Mesendoderm (in vitro differentiated cells): ENCODE data around the gene PRLH.

Experiments used
- DNase-seq: peaks from one replicate; pipeline ENCODE4 v3.0.0; 2013
- H2AK5ac ChIP-seq: 2 replicates; pipeline ENCODE4 v1.6.1; 2013; ENCODE audit warnings: low read length, inconsistent platforms
- H2BK120ac ChIP-seq: 2 replicates; pipeline ENCODE4 v1.6.1; 2013; ENCODE audit warnings: low read depth, mild to moderate bottlenecking, low read length, moderate library complexity, mixed read lengths
- H2BK15ac ChIP-seq: replicated peaks from 2 replicates; pipeline ENCODE4 v1.6.1; 2013; ENCODE audit warnings: low read depth, mild to moderate bottlenecking, moderate library complexity
- H2BK5ac ChIP-seq: 2 replicates; pipeline ENCODE4 v1.6.1; 2013; ENCODE audit warnings: low read length, inconsistent platforms
- H3K18ac ChIP-seq: 2 replicates; pipeline ENCODE4 v1.6.1; 2013; ENCODE audit warnings: mild to moderate bottlenecking, low read length, mixed read lengths
- H3K23ac ChIP-seq: one replicate; pipeline ENCODE4 v1.6.1; 2013; ENCODE audit warnings: low read length
- H3K27ac ChIP-seq: 2 replicates; pipeline ENCODE4 v1.5.1; 2013; ENCODE audit warnings: low read depth, mild to moderate bottlenecking, inconsistent platforms, low read length, moderate library complexity
- H3K27me3 ChIP-seq: 2 replicates; pipeline ENCODE4 v1.6.1; 2013; ENCODE audit warnings: low read length, control low read depth, mild to moderate bottlenecking, inconsistent platforms; ENCODE audit not compliant: insufficient read depth, poor library complexity
- H3K36me3 ChIP-seq: 2 replicates; pipeline ENCODE4 v1.6.1; 2013; ENCODE audit warnings: low read length, inconsistent platforms; ENCODE audit not compliant: control insufficient read depth, insufficient read depth
- H3K4ac ChIP-seq: one replicate; pipeline ENCODE4 v1.6.1; 2013; ENCODE audit warnings: low read depth, mild to moderate bottlenecking, low read length, moderate library complexity
- H3K4me1 ChIP-seq: 2 replicates; pipeline ENCODE4 v1.6.1; 2013; ENCODE audit warnings: low read depth, low read length, inconsistent platforms; ENCODE audit not compliant: control insufficient read depth
- H3K4me2 ChIP-seq: 2 replicates; pipeline ENCODE4 v1.6.1; 2013; ENCODE audit warnings: low read length
- H3K4me3 ChIP-seq: 2 replicates; pipeline ENCODE4 v1.5.1; 2013; ENCODE audit warnings: mild to moderate bottlenecking, low read length
- H3K56ac ChIP-seq: one replicate; pipeline ENCODE4 v1.6.1; 2013; ENCODE audit warnings: low read length
- H3K79me1 ChIP-seq: 2 replicates; pipeline ENCODE4 v1.6.1; 2013; ENCODE audit warnings: low read length, inconsistent platforms
- H3K79me2 ChIP-seq: 2 replicates; pipeline ENCODE4 v1.6.1; 2013; ENCODE audit warnings: mild to moderate bottlenecking, low read length; ENCODE audit not compliant: control insufficient read depth, insufficient read depth
- H3K9ac ChIP-seq: 2 replicates; pipeline ENCODE4 v1.6.1; 2013; ENCODE audit warnings: low read length, inconsistent platforms
- H4K5ac ChIP-seq: one replicate; pipeline ENCODE4 v1.6.1; 2013; ENCODE audit warnings: low read length
- H4K8ac ChIP-seq: one replicate; pipeline ENCODE4 v1.6.1; 2013; ENCODE audit warnings: low read depth, mild to moderate bottlenecking, control low read depth, low read length, moderate library complexity
- WGBS: extraction: QIAGEN DNeasy Blood & Tissue Kit; methylation state at CpG from one replicate; pipeline ENCODE4 v1.1.7; 2013; ENCODE audit warnings: low lambda C conversion rate, missing lambda C conversion rate; ENCODE audit not compliant: insufficient coverage; ENCODE audit errors: extremely low coverage; 5-methylcytosine and 5-hydroxymethylcytosine counted together

Gene PRLH

GRCh38 chr2:237524631-237525030 is 41.7 kb upstream of the PRLH start:
- Histone ChIP-seq H3K79me1 (no peaks in the 10 kb centered on the region), H4K8ac (no peak overlapping the region), H3K56ac (no peak overlapping the region), H3K79me2 (no peaks in the 10 kb centered on the region), H4K5ac (no peak overlapping the region), H3K4me1 (no peaks in the 10 kb centered on the region), H3K23ac (no peak overlapping the region), H3K4me3 (no peak overlapping the region), H2BK120ac (no peak overlapping the region), H3K4ac (no peak overlapping the region), H3K18ac (no peak overlapping the region), H3K4me2 (no peak overlapping the region), H3K9ac (no peak overlapping the region), H2AK5ac (no peak overlapping the region), H2BK5ac (no peak overlapping the region), H3K36me3 (peaks cover 1% of the 10 kb centered on the region), H2BK15ac (no peak overlapping the region), H3K27ac (no peak overlapping the region), H3K27me3 (no peaks in the 10 kb centered on the region)
- WGBS: no CpG with 5 or more reads among the region's 6 CpGs
- DNase-seq: no peak

- Histone ChIP-seq H3K36me3 (peaks cover 1% of the 10 kb centered on the region), H4K8ac (no peak overlapping the region), H3K18ac (no peak overlapping the region), H2BK120ac (no peak overlapping the region), H2AK5ac (no peak overlapping the region), H3K4me2 (no peak overlapping the region), H3K79me1 (no peaks in the 10 kb centered on the region), H3K4me3 (no peak overlapping the region), H3K56ac (no peak overlapping the region), H3K9ac (no peak overlapping the region), H3K4ac (no peak overlapping the region), H3K4me1 (no peaks in the 10 kb centered on the region), H3K27me3 (no peaks in the 10 kb centered on the region), H2BK15ac (no peak overlapping the region), H2BK5ac (no peak overlapping the region), H3K23ac (no peak overlapping the region), H3K79me2 (no peaks in the 10 kb centered on the region), H3K27ac (no peak overlapping the region), H4K5ac (no peak overlapping the region)
- no CpG with 5 or more reads among the region's 17 CpGs for WGBS
- no peak for DNase-seq
These were observed 40.7 kb upstream of the PRLH start for GRCh38 chr2:237525559-237526157.

DNA sequence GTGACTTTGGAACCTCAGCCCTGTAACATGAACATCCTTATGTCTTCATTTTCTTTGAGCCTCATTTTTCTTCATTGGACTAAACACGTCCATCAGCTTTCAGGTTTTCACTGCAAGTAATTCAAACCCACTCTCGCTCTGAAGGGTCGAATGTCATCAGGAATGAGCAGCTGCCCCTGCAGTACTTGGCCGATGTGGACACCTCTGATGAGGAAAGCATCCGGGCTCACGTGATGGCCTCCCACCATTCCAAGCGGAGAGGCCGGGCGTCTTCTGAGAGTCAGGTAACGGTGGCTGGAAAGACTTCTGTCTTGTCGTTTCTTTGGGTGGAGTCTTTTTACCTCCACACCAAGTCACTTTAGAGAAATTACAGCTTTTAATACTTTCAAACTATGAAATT is 39.1 kb upstream of the PRLH start:
- no peak overlapping the region for H3K27ac ChIP-seq
- H3K23ac ChIP-seq: no peak overlapping the region

DNA sequence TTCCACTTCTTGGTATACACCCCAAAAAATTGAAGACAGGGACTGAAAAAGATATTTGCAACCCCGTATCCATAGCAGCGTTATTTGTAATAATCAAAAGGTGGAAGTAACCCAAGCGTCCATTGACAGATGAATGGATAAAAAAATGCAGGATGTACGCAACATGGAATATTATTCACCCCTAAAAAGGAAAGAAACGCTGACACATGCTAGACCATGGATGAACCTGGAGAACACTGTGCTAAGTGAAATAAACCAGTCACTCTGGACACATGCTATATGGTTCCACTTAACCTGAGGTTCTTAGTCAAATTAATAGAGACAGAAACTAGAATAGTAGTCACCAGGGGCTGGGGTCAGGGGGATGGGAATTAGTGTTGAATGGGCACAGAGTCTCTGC is 38.6 kb upstream of the PRLH start:
- no peak overlapping the region for H3K18ac ChIP-seq
- H3K27me3 ChIP-seq: no peaks in the 10 kb centered on the region
- no peak overlapping the region for H2BK5ac ChIP-seq
- WGBS: no CpG with 5 or more reads among the region's 5 CpGs
- H3K56ac ChIP-seq: no peak overlapping the region
- no peak overlapping the region for H2BK120ac ChIP-seq
- peaks cover 1% of the 10 kb centered on the region for H3K36me3 ChIP-seq
- H3K9ac ChIP-seq: no peak overlapping the region
- peaks cover 3% of the 10 kb centered on the region for H3K4me1 ChIP-seq
- DNase-seq: no peak
- no peaks in the 10 kb centered on the region for H3K79me1 ChIP-seq
- H3K27ac ChIP-seq: no peak overlapping the region
- H3K4me3 ChIP-seq: no peak overlapping the region
- H3K4ac ChIP-seq: no peak overlapping the region
- no peak overlapping the region for H2BK15ac ChIP-seq
- no peak overlapping the region for H2AK5ac ChIP-seq
- H3K79me2 ChIP-seq: no peaks in the 10 kb centered on the region
- no peak overlapping the region for H3K4me2 ChIP-seq
- H3K23ac ChIP-seq: no peak overlapping the region
- H4K8ac ChIP-seq: no peak overlapping the region
- H4K5ac ChIP-seq: no peak overlapping the region

More for the DNA sequence above, 39.1 kb upstream of the PRLH start:
- H3K18ac ChIP-seq: no peak overlapping the region
- H3K4me2 ChIP-seq: no peak overlapping the region
- no peaks in the 10 kb centered on the region for H3K79me1 ChIP-seq
- no peak overlapping the region for H3K9ac ChIP-seq
- H2BK15ac ChIP-seq: no peak overlapping the region
- no peak overlapping the region for H2BK120ac ChIP-seq
- H3K4ac ChIP-seq: no peak overlapping the region
- H3K56ac ChIP-seq: no peak overlapping the region
- no peaks in the 10 kb centered on the region for H3K79me2 ChIP-seq
- no peaks in the 10 kb centered on the region for H3K27me3 ChIP-seq
- no peak overlapping the region for H3K4me3 ChIP-seq
- no peak for DNase-seq
- peaks cover 3% of the 10 kb centered on the region for H3K4me1 ChIP-seq
- H2BK5ac ChIP-seq: no peak overlapping the region
- no peak overlapping the region for H2AK5ac ChIP-seq
- H4K8ac ChIP-seq: no peak overlapping the region
- WGBS: no CpG with 5 or more reads among the region's 11 CpGs
- no peak overlapping the region for H4K5ac ChIP-seq
- peaks cover 1% of the 10 kb centered on the region for H3K36me3 ChIP-seq

DNA sequence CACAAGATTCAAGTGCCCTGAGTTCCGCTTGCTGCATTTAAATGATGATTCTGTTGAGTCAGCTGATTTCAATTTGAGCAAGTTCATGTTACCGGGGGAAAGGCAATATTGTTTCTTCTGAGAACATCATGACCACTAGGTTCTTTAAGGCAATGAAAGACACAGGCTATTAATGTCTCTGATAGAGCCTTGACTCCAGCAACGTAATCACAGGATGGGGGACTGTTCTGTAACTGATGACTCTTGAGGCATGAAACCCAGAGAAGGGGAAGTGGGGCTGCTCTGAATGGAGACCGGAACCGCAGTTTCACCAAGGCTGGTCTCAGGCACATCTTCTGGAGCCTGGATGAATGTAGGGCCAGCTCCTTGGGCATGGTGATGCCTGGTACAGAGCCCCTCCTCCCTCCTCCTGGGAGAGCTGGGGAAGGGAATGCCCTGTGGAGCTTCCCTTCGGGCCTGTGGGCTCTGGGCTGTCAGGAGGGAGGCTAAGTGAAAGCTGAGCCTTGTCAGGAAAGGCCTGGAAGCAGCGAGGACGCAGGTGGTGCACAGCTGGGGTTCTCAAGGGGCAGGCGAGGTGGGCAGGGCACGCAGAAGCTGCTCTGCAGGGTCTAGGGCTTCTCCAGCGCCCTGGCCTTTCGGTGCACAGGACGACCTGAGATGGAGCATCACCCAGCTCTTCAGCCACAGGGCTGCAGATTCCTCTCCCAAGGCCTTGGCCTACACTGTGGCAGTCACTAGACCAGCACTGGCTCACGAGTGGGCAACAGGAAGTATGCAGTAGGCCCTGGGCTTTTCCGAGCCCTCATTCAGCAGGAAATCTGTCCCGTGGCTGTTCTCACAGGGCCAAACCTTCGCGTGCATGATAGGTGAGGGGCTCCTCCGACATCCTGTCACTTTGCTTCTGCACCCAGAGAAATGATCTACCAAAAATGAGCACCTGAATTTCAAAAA is 36.6 kb upstream of the PRLH start:
- DNase-seq: no peak
- H3K56ac ChIP-seq: no peak overlapping the region
- H2BK15ac ChIP-seq: no peak overlapping the region
- no peak overlapping the region for H4K5ac ChIP-seq
- H3K36me3 ChIP-seq: no peaks in the 10 kb centered on the region
- no CpG with 5 or more reads among the region's 19 CpGs for WGBS
- no peak overlapping the region for H2BK5ac ChIP-seq
- H3K79me1 ChIP-seq: no peaks in the 10 kb centered on the region
- no peak overlapping the region for H3K9ac ChIP-seq
- peaks cover 3% of the 10 kb centered on the region for H3K4me1 ChIP-seq
- no peak overlapping the region for H3K18ac ChIP-seq
- H3K4me3 ChIP-seq: no peak overlapping the region
- no peaks in the 10 kb centered on the region for H3K27me3 ChIP-seq
- no peak overlapping the region for H3K27ac ChIP-seq
- H2BK120ac ChIP-seq: no peak overlapping the region
- H3K79me2 ChIP-seq: no peaks in the 10 kb centered on the region
- H3K4me2 ChIP-seq: no peak overlapping the region
- H2AK5ac ChIP-seq: no peak overlapping the region
- H4K8ac ChIP-seq: no peak overlapping the region
- no peak overlapping the region for H3K4ac ChIP-seq
- no peak overlapping the region for H3K23ac ChIP-seq
